Fibroblast of upper back skin (primary cell): ENCODE results near the gene DAZL.

ENCODE experiments used
- DNase-seq: peaks from one replicate; pipeline ENCODE4 v3.0.0-alpha.2; 2013

Gene DAZL

GRCh38 chr3:16589867-16590624 lies 15.2 kb downstream of the DAZL start:
- DNase-seq, result no peak

GRCh38 chr3:16589120-16589519 lies 16.1 kb downstream of the DAZL start:
- no peak for DNase-seq

DNA sequence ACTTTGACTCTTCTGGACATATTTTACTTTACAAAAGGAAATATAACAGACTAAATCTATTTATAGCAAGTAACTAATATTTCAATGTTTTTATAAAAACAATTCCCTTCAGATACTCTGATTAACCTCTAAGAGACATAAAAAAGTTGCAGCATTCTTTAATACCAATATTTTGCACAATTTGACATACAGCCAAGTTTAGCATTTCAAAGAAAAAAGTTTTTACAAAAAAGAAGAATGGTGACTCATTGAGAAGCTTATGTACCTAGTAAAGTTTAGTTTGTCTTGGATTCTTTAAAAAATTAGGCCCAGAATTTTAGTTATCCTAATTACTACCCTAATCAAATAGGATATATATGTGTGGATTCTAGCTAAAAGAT lies 17.6 kb downstream of the DAZL start:
- DNase-seq, result peak; percentile 59

DNA sequence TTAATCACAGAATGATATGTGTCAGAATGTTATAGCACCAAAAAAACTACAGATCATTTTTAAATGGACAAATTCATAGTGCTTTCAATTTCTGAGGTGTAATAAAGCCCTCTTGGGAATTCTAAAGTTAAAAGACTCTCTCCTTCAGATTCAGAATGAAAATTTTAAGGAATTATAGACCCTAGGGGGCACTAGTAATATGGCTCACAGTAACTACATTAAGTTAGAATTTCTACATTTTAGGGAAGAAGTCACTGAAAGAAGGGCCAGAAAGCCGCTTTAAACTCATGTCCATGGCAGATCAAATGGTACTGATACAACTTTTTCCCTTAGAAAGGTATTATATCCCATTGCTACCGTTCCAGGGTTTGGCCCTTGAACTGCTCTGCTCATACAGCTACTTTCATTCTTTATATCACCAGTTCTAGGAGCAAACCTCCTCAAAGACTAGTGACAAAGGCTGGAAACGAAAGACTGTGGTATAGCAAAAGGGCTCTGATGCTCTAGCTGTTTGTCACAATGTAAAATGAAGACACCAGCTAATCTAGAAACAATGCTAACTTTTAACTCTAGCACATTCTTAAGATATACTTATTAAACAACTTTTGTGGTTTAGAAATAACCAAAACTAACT lies 18.1 kb downstream of the DAZL start:
- no peak for DNase-seq

GRCh38 chr3:16584880-16585279 lies 20.3 kb downstream of the DAZL start:
- DNase-seq, result no peak

GRCh38 chr3:16583551-16583950 lies 21.7 kb downstream of the DAZL start:
- no peak for DNase-seq

- DNase-seq, result no peak
Measured at GRCh38 chr3:16570113-16570512, 35.1 kb downstream of the DAZL start.

GRCh38 chr3:16568532-16568931 lies 36.7 kb downstream of the DAZL start:
- DNase-seq, result no peak

- DNase-seq, result no peak
Measured at GRCh38 chr3:16568115-16568514, 37.1 kb downstream of the DAZL start.

GRCh38 chr3:16559653-16560365 lies 45.4 kb downstream of the DAZL start:
- no peak for DNase-seq

GRCh38 chr3:16554126-16554525 lies 51.1 kb downstream of the DAZL start:
- DNase-seq, result no peak

DNA sequence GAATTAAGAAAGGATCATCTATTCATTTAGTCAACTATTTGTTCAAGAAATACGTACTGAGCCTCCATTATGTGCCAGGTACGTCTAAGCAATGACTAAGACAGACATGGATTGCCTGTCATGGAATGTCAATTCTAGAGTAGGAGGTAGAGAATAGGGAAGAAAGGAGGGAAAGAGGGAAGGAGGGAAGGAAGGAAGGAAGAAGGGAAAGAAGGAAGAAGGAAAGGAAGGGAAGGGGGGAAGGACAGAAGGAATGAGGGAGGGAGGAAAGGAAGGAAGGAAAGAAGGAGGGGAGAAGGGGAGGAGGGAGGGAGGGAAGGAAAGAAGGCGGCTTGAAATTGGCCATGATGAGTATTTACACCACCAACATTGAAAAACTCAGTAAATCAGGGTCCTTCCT lies 52.5 kb downstream of the DAZL start:
- DNase-seq, result no peak

- no peak for DNase-seq
Measured at GRCh38 chr3:16551342-16551976, 53.8 kb downstream of the DAZL start.

GRCh38 chr3:16550676-16551341 lies 54.4 kb downstream of the DAZL start:
- DNase-seq, result peak; percentile 91

GRCh38 chr3:16550305-16550675 lies 54.9 kb downstream of the DAZL start:
- DNase-seq, result no peak

- DNase-seq, result peak; percentile 77
Measured at GRCh38 chr3:16548721-16549120, 56.5 kb downstream of the DAZL start.

GRCh38 chr3:16547561-16548357 lies 57.5 kb downstream of the DAZL start:
- no peak for DNase-seq

DNA sequence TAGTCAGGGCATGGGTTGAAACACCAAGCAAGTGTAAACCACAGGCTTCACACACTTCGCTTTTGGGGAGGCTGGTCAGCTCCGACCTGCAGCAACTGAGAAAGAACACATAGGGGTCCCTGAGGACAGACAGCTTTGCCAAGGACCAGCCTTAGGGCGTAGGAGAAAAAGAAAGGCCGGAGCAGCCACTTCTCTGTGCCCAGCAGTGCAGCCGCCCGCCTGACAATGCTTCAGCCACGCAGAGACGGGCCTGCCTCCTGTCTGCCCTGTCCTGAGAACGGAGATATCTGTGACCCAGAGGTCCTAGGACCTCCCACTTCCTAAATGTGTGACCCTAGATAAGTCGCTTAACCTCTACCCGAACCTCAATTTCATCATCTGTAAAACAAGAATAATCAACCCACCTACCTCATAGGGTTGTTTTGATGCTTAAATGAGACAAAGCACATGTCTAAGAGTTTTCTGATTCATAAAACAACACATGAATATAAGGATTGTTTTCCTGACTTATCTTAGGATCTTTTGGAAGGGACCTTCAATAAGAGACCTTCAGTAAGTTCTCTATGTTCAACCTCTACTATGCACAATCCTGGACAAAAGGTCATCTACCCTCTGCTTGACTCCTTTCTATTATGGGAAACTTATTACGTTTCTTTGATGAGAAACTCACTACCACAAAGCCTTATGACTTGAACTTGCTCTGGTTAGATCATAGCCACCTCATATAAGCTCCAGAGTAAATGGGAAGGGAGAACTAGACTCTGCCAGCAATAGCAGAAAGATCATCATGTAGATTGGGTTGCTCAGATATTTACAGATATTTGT lies 58.8 kb downstream of the DAZL start:
- DNase-seq, result no peak

DNA sequence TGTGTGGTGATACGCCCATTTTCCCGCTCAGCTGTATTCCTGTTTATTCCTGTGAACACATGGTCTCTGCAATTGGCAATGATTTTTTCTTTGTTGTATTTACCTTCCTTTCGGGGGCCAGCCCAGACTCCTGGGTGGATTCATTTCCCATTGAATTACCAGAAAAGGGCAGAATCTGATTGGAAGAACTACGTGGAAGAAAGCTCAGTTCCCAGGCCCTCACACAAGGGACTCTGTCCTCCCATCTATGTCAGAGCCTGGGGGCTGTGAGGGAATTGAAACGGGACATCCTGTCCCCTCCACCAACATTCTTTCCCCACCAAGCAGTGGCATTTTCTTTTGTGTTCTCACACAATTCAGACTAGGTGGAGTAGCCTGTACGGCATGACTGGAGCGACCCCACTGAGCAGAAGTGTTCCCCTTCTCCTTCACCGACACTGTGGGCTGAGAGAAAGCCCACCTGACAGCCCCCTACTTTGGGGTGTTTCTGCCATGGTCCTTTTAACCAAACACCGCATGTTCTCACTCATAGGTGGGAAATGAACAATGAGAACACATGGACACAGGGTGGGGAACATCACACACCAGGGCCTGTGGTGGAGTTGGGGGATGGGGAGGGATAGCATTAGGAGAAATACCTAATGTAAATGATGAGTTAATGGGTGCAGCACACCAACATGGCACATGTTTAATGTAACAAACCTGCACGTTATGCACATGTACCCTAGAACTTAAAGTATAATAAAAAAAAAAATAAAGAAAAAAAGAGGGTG lies 59.6 kb downstream of the DAZL start:
- no peak for DNase-seq

GRCh38 chr3:16543242-16543864 lies 61.9 kb downstream of the DAZL start:
- no peak for DNase-seq
